Natural killer cell (primary cell): ENCODE data around the gene BRAT1. TPM values are rescaled to one million over a fixed set of nuclear protein-coding genes. Genes with fewer than 3 reads are reported as not detected.

ENCODE experiments used
- ATAC-seq, 3 donors: fragments of 150-1000 bp in 2 of 3; fragments of 200-7000 bp in 1 of 3; cut with Tn5 transposase; 1 replicate in 1 of 3; 2 replicates in 2 of 3; pipeline ENCODE4 v1.10.0; 2021; ENCODE audit warnings: mild to moderate bottlenecking in 2 of 3, moderate library complexity in 2 of 3
- DNase-seq, 2 donors: peaks; one replicate each; pipeline versions ENCODE4 v3.0.0 to v3.0.0-alpha.2; 2013 to 2021; ENCODE audit warnings: mixed read lengths in 1 of 2
- H3K27ac ChIP-seq: one replicate; pipeline ENCODE4 v1.5.1; 2013; ENCODE audit warnings: mild to moderate bottlenecking, low read length
- H3K27me3 ChIP-seq: one replicate; pipeline ENCODE4 v1.6.1; 2013; ENCODE audit warnings: low read length; ENCODE audit not compliant: control insufficient read depth, insufficient read depth
- H3K36me3 ChIP-seq: one replicate; pipeline ENCODE4 v1.6.1; 2013; ENCODE audit warnings: low read length; ENCODE audit not compliant: control insufficient read depth, insufficient read depth
- H3K4me1 ChIP-seq: one replicate; pipeline ENCODE4 v1.6.1; 2013; ENCODE audit warnings: low read length; ENCODE audit not compliant: control insufficient read depth, insufficient read depth
- H3K4me3 ChIP-seq: one replicate; pipeline ENCODE4 v1.5.1; 2013; ENCODE audit warnings: low read length
- H3K9me3 ChIP-seq: one replicate; pipeline ENCODE4 v1.6.1; 2013; ENCODE audit warnings: low read length; ENCODE audit not compliant: control insufficient read depth, insufficient read depth
- H3K27ac Mint-ChIP-seq, 2 donors: one replicate each; pipeline ENCODE4 v1.8.0; 2022; ENCODE audit warnings: mild to moderate bottlenecking in 2 of 2, mixed read lengths in 2 of 2, moderate library complexity in 1 of 2
- H3K27me3 Mint-ChIP-seq, 2 donors: one replicate each; pipeline ENCODE4 v1.8.0; 2022; ENCODE audit warnings: low read depth in 2 of 2, mixed read lengths in 2 of 2
- H3K36me3 Mint-ChIP-seq: one replicate; pipeline ENCODE4 v1.8.0; 2022; ENCODE audit warnings: mixed read lengths
- H3K4me1 Mint-ChIP-seq, 2 donors: one replicate each; pipeline ENCODE4 v1.8.0; 2022; ENCODE audit warnings: mixed read lengths in 2 of 2
- H3K4me3 Mint-ChIP-seq: one replicate; pipeline ENCODE4 v1.8.0; 2022; ENCODE audit warnings: mild to moderate bottlenecking, moderate library complexity, mixed read lengths
- H3K9me3 Mint-ChIP-seq, 2 donors: one replicate each; pipeline ENCODE4 v1.8.0; 2022; ENCODE audit warnings: mixed read lengths in 2 of 2
- WGBS: methylation state at CpG from one replicate; pipeline ENCODE4 v1.1.7; 2013; ENCODE audit warnings: missing lambda C conversion rate; ENCODE audit not compliant: insufficient coverage; 5-methylcytosine and 5-hydroxymethylcytosine counted together
- intact Hi-C: fragments of 100-400 bp; cut with micrococcal nuclease; formaldehyde crosslinking; loops from one replicate; pipeline ENCODE4 v1.14.2; 2022
- total RNA-seq, 4 donors: library from RNA; stranded (reverse); fragments of 120-200 nt in 1 of 4; gene quantifications; one replicate each; pipeline versions ENCODE4 v1.2.3 to v1.2.4, GENCODE V29; 2013 to 2022
- TF ChIP-seq, protein P1 (sequence below): fragments of 200-600 bp; IDR thresholded peaks from one replicate; pipeline ENCODE4 v1.8.0; 2022; ENCODE audit warnings: antibody characterized with exemption

BRAT1 gene
- total RNA-seq, 3 donors from 2014 or later (not counting 1 experiment from before 2014, with no cell fraction given), result 24.9 to 26.7 (median 25.6) TPM

DNA sequence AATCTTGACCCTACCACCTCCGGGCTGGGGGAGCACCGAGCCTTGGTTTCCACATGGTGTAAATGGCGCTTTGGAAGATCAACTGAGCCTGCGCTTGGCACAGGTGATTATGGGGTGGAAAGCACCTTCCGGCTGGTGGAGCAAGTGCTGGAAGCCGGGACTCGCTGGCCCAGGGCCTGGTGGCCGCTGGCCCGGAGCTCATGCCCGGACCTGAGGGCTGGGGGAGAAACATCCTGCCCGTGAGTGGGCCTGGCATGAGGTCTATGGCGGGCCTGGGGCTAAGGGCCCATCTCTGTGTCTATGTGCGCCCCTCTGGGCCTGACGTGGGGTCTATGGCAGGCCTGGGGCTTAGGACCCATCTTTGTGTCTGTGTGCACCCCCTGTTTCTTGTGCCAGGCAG is 49.9 kb downstream of the BRAT1 start:
- H3K27me3 ChIP-seq, result no peaks in the 10 kb centered on the region
- H3K4me1 Mint-ChIP-seq, result peaks cover 21 to 33% of the 10 kb centered on the region in 2 donors
- TF ChIP-seq, protein P1, sequence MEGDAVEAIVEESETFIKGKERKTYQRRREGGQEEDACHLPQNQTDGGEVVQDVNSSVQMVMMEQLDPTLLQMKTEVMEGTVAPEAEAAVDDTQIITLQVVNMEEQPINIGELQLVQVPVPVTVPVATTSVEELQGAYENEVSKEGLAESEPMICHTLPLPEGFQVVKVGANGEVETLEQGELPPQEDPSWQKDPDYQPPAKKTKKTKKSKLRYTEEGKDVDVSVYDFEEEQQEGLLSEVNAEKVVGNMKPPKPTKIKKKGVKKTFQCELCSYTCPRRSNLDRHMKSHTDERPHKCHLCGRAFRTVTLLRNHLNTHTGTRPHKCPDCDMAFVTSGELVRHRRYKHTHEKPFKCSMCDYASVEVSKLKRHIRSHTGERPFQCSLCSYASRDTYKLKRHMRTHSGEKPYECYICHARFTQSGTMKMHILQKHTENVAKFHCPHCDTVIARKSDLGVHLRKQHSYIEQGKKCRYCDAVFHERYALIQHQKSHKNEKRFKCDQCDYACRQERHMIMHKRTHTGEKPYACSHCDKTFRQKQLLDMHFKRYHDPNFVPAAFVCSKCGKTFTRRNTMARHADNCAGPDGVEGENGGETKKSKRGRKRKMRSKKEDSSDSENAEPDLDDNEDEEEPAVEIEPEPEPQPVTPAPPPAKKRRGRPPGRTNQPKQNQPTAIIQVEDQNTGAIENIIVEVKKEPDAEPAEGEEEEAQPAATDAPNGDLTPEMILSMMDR, result no peak
- H3K4me3 Mint-ChIP-seq, result no peak overlapping the region
- H3K36me3 Mint-ChIP-seq, result no peaks in the 10 kb centered on the region
- intact Hi-C loops, result no loop called here
- no peak overlapping the region for H3K27ac ChIP-seq
- 96% methylated on average over 14 of the region's 14 CpGs for WGBS
- no peak overlapping the region for H3K27ac Mint-ChIP-seq
- ATAC-seq (no peak), DNase-seq (no peak)
- no peak overlapping the region for H3K4me3 ChIP-seq
- H3K9me3 ChIP-seq, result no peaks in the 10 kb centered on the region
- no peaks in the 10 kb centered on the region for H3K36me3 ChIP-seq
- no peaks in the 10 kb centered on the region for H3K9me3 Mint-ChIP-seq
- H3K4me1 ChIP-seq, result peaks cover 32% of the 10 kb centered on the region
- H3K27me3 Mint-ChIP-seq, result no peaks in the 10 kb centered on the region

DNA sequence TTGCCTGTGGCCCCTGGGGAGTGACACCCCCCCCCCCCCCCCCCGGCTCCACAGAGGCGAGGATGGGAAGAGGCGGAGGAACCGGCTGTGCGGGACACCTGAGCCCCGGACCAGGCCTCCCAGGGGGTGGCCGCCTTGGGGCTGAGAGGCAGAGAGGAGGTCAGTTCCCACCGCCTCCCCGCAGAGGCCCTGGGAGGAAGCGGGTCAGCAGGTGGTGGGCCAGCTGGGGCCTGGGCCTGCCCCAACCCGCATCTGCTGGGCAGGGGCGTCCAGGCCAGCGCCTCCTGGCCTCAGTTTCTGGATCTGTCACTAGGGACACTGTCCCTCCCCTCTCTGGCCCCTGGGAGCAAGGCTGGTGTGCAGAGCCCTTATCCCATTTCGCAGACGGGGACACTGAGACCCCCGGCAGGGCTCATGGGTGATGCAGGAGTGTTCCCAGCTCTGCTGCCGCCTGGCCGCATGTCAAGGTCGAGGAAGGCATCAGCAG is 50.4 kb downstream of the BRAT1 start:
- DNase-seq (no peak), ATAC-seq (no peak)
- TF ChIP-seq, protein P1, result no peak
- intact Hi-C loops, result no loop called here
- Histone ChIP-seq H3K4me3 (no peak overlapping the region), H3K27me3 (no peaks in the 10 kb centered on the region), H3K36me3 (no peaks in the 10 kb centered on the region), H3K9me3 (no peaks in the 10 kb centered on the region), H3K4me1 (peaks cover 28% of the 10 kb centered on the region), H3K27ac (no peak overlapping the region)
- Mint-ChIP-seq H3K9me3 (no peaks in the 10 kb centered on the region), H3K4me3 (no peak overlapping the region), H3K27ac (no peak overlapping the region), H3K27me3 (no peaks in the 10 kb centered on the region), H3K36me3 (no peaks in the 10 kb centered on the region), H3K4me1 (peaks cover 17 to 30% of the 10 kb centered on the region in 2 donors)
- WGBS, result 92% methylated on average over 19 of the region's 19 CpGs

DNA sequence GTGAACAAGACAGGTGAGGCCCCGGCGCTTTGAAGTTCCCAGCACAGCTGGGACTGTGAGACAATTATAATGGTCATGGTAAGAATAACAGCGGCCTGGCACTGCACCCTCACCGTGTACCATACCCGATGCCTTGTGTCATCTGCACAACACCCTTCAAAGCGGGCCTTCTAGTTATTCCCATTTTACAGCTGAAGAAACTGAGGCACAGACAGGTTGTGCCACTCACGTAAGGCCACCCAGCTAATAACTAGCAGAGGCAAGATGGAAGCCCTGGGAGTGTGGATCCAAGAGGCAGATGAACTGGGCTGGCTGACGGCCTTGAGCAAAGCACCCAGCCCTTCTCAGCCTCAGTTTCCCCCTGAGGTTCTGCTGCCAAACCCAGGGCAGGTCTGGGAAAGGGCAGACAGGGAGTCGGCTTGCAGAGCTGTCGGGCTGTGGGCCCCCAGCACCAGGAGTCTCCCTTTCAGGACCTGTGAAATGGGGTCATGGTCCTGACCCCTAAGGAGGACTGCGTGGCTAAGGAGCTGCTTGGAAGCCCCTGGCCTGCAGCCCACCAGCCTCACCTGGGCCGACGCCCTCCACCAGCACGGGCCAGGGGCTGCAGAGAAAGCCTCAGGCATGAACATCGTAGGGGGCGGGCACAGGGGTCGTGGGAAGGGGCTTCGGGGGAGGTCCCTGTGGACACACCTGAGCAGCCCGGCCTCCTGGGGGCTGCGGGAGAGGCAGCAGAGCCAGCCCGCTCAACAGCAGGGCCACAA is 51.0 kb downstream of the BRAT1 start:
- TF ChIP-seq, protein P1, result no peak
- no peaks in the 10 kb centered on the region for H3K27me3 ChIP-seq
- 93% methylated on average over 21 of the region's 21 CpGs for WGBS
- Mint-ChIP-seq H3K36me3 (no peaks in the 10 kb centered on the region), H3K9me3 (no peaks in the 10 kb centered on the region), H3K27ac (no peak overlapping the region), H3K4me1 (peaks cover 14 to 24% of the 10 kb centered on the region in 2 donors), H3K4me3 (no peak overlapping the region), H3K27me3 (no peaks in the 10 kb centered on the region)
- ATAC-seq (no peak), DNase-seq (no peak)
- peaks cover 21% of the 10 kb centered on the region for H3K4me1 ChIP-seq
- H3K4me3 ChIP-seq, result no peak overlapping the region
- no peak overlapping the region for H3K27ac ChIP-seq
- intact Hi-C loops, result no loop called here
- no peaks in the 10 kb centered on the region for H3K36me3 ChIP-seq
- no peaks in the 10 kb centered on the region for H3K9me3 ChIP-seq
